Hepatocyte (in vitro differentiated cells): Measurements from ENCODE around the gene MORC1.

Experiments
- CTCF ChIP-seq: fragments of 200-600 bp; sonication (generic); IDR thresholded peaks from 2 replicates; pipeline ENCODE4 v1.5.1; 2016; ENCODE audit warnings: antibody characterized with exemption, mild to moderate bottlenecking; ENCODE audit not compliant: poor library complexity
- EZH2 ChIP-seq: fragments of 200-600 bp; sonication (generic); IDR thresholded peaks from 2 replicates; pipeline ENCODE4 v1.6.1; 2016; ENCODE audit warnings: antibody characterized with exemption, mild to moderate bottlenecking, borderline replicate concordance
- EZH2phosphoT487 ChIP-seq: fragments of 200-600 bp; sonication (generic); IDR thresholded peaks from one replicate; pipeline ENCODE4 v1.6.1; 2018; ENCODE audit warnings: antibody characterized with exemption, mild to moderate bottlenecking, low read depth, moderate library complexity; ENCODE audit not compliant: unreplicated experiment, severe bottlenecking

DNA sequence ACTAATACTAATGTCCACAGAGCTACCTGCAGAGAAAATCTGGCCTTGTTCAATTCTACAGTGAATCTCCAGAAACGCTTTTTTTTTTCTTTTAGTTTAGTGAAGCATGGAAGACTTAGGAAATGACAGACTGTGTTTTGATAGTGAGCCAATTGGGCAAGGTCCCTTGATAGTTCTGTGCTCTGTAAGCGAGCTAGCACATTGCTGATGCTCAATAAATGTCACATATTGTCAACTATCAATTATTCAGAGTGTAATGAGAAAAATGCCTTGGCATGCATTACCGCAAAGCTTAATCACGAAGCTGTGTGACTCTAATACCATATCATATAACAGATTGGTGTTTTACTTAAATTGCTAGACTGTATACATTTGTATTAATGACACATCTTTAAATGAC is 13.3 kb upstream of the MORC1 start:
- TF ChIP-seq EZH2phosphoT487, result no peak
- TF ChIP-seq CTCF, result no peak
- no peak for TF ChIP-seq EZH2
